Vagina (tissue), 2 donors: ENCODE results near the gene HAO2. TPM values are rescaled to one million over a fixed set of nuclear protein-coding genes. Genes with fewer than 3 reads are reported as not detected.

Source experiments
- DNase-seq, 2 donors: peaks; one replicate each; pipeline ENCODE4 v3.0.0-alpha.2; 2017; ENCODE audit errors: extremely low spot score in 2 of 2
- H3K27ac ChIP-seq: fragments of 200-600 bp; sonication (generic); one replicate; pipeline ENCODE4 v1.5.1; 2019
- H3K27me3 ChIP-seq: fragments of 200-600 bp; sonication (generic); one replicate; pipeline ENCODE4 v1.5.1; 2019
- H3K36me3 ChIP-seq, 2 donors: fragments of 200-600 bp; sonication (generic); one replicate each; pipeline ENCODE4 v1.5.1; 2017 to 2019
- H3K4me1 ChIP-seq: fragments of 200-600 bp; sonication (generic); one replicate; pipeline ENCODE4 v1.5.1; 2019
- H3K4me3 ChIP-seq, 2 donors: fragments of 200-600 bp; sonication (generic); 1 replicate in 1 of 2; 2 replicates in 1 of 2; pipeline ENCODE4 v1.5.1; 2016 to 2019
- H3K9me3 ChIP-seq: fragments of 200-600 bp; sonication (generic); one replicate; pipeline ENCODE4 v1.5.1; 2019
- POLR2A ChIP-seq, 2 donors: fragments of 450-650 bp; IDR thresholded peaks; one replicate each; pipeline ENCODE4 v1.6.1; 2017; ENCODE audit warnings: antibody characterized with exemption in 2 of 2, mild to moderate bottlenecking in 2 of 2, moderate library complexity in 2 of 2
- POLR2AphosphoS5 ChIP-seq, 2 donors: sonication (generic); formaldehyde crosslinking; IDR thresholded peaks; one replicate each; pipeline ENCODE4 v1.9.0; 2017; ENCODE audit warnings: antibody characterized with exemption in 2 of 2, mild to moderate bottlenecking in 2 of 2, low read depth in 1 of 2; ENCODE audit not compliant: insufficient read depth in 1 of 2
- intact Hi-C: fragments of 100-400 bp; cut with DNase I; formaldehyde crosslinking; loops from one replicate; pipeline ENCODE4 v1.15.1; 2023
- small RNA-seq: library from RNA; depleted of rRNA; stranded (forward); fragments of <200 nt; gene quantifications from one replicate; pipeline ENCODE3, GENCODE V24; 2016
- total RNA-seq: library from RNA; depleted of rRNA; stranded (reverse); fragments of >200 nt; gene quantifications from one replicate; pipeline ENCODE4 v1.2.3, GENCODE V29; 2016
- TF ChIP-seq, protein P1 (sequence below), 3 experiments: fragments of 450-650 bp in 2 of 3; fragments of 200-600 bp in 1 of 3; sonication (generic) in 1 of 3; IDR thresholded peaks; one replicate each; pipeline ENCODE4 v1.5.1; 2017 to 2019; ENCODE audit warnings: antibody characterized with exemption in 3 of 3, mild to moderate bottlenecking in 2 of 3, moderate library complexity in 2 of 3

Gene HAO2
- total RNA-seq, 1 donor from 2014 or later, result not detected

GRCh38 chr1:119440721-119441307, 72.2 kb downstream of the HAO2 start:
- Histone ChIP-seq H3K27me3 (no peaks in the 10 kb centered on the region), H3K27ac (no peak overlapping the region), H3K36me3 (no peaks in the 10 kb centered on the region), H3K4me3 (no peak overlapping the region), H3K9me3 (no peaks in the 10 kb centered on the region), H3K4me1 (no peaks in the 10 kb centered on the region)
- TF ChIP-seq, protein P1, sequence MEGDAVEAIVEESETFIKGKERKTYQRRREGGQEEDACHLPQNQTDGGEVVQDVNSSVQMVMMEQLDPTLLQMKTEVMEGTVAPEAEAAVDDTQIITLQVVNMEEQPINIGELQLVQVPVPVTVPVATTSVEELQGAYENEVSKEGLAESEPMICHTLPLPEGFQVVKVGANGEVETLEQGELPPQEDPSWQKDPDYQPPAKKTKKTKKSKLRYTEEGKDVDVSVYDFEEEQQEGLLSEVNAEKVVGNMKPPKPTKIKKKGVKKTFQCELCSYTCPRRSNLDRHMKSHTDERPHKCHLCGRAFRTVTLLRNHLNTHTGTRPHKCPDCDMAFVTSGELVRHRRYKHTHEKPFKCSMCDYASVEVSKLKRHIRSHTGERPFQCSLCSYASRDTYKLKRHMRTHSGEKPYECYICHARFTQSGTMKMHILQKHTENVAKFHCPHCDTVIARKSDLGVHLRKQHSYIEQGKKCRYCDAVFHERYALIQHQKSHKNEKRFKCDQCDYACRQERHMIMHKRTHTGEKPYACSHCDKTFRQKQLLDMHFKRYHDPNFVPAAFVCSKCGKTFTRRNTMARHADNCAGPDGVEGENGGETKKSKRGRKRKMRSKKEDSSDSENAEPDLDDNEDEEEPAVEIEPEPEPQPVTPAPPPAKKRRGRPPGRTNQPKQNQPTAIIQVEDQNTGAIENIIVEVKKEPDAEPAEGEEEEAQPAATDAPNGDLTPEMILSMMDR (IDR thresholded peaks at IDR 0.05), result no peak
- TF ChIP-seq POLR2AphosphoS5 (IDR thresholded peaks at IDR 0.05; ENCODE audit: insufficient read depth in 1 of 2, low read depth in 1 of 2), result no peak
- no peak for TF ChIP-seq POLR2A (IDR thresholded peaks at IDR 0.05)
- intact Hi-C loops, result no loop called here
- DNase-seq, result no peak

- H3K4me3 ChIP-seq, result no peak overlapping the region
- no peak overlapping the region for H3K27ac ChIP-seq
- no peaks in the 10 kb centered on the region for H3K4me1 ChIP-seq
- no peak for TF ChIP-seq POLR2A (IDR thresholded peaks at IDR 0.05)
- TF ChIP-seq, protein P1 (IDR thresholded peaks at IDR 0.05), result no peak
- no peak for TF ChIP-seq POLR2AphosphoS5 (IDR thresholded peaks at IDR 0.05; ENCODE audit: insufficient read depth in 1 of 2, low read depth in 1 of 2)
- no peaks in the 10 kb centered on the region for H3K36me3 ChIP-seq
- intact Hi-C loops, result no loop called here
- H3K27me3 ChIP-seq, result no peaks in the 10 kb centered on the region
- no peaks in the 10 kb centered on the region for H3K9me3 ChIP-seq
- no peak for DNase-seq
Observed at GRCh38 chr1:119442756-119443155, 74.2 kb downstream of the HAO2 start.

Small RNAs within 50 kb of the gene (small RNA-seq; reads per million reads assigned to genes)
- not detected for gene RNU1-75P

Other genes with a start within 250 kb of the HAO2 start
- gene WARS2, start 228.1 kb upstream of the HAO2 start, total RNA-seq, result 8.3 TPM
- gene HSD3B2, start 46.4 kb downstream of the HAO2 start, total RNA-seq, result 10.1 TPM
- not detected for gene HSD3B1, start 138.4 kb downstream of the HAO2 start, total RNA-seq